ENCODE results near the gene ZC3H7A. TPM values are rescaled to one million over a fixed set of nuclear protein-coding genes. Genes with fewer than 3 reads are reported as not detected.

The ZC3H7A gene
- total RNA-seq, 1 experiment from 2014 or later: 63.5 TPM

DNA sequence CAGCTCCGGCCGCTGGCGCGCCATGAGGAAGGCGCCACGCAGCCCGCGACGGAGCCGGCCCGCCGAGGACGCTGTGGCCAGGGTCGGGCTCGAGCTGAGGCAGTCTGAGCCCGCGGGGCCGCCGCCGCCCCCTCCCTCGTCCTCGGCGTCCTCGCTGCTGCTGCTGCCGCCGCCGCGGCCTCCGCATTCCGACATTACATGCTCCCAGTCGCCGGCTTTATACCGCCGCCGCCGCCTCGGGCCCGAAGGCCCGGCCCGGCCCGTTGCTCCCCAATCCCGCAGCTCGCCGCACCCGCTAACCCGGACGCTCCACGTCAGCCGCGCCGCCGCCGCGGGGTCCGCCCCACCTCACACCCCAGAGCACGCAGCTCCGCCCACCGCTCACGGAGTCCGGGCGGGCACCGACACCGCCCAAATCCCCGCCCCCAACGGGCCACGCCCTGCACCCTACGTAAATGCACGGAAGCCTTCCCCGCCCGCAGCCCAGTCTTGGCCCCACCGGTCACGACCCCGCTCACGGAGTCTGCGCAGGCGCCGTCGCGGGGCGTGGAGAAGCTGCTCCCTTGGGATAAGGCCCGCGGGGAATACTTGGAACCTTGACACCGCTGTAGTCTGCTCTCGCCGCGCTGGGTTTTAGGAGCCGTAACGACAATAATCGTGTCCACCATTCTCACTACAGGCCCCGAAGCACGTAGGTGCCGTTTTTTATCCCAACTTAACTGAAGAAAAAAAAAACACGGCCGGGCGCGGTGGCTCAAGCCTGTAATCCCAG is 54.3 kb downstream of the ZC3H7A start, which contains the start of gene TXNDC11:
Gene TXNDC11 (minus strand): TSS at position 322 of the 772 bp plus-strand sequence. CDS start 127 bp downstream, at position 195.
- peak within 1 kb of the TSS; percentile 85 for H3K4me2 ChIP-seq
- intact Hi-C loops (cut with micrococcal nuclease; ENCODE audit: unreplicated experiment): loop anchor here (2.0 to 10.0 kb wide), 3 partner anchors 55 to 602 kb away; partner anchors contain the start of gene ZC3H7A
- peak within 1 kb of the TSS; percentile 78 for H3K27ac ChIP-seq
- DNase-seq: peak; percentile 89 to 100
- peaks cover 14% of the 10 kb centered on the region; the same call in 1 of the 2 replicates for H3F3A ChIP-seq (ENCODE audit: insufficient read depth, low read depth)
- H3K4me3 ChIP-seq: peak within 1 kb of the TSS; percentile 89
- no peaks in the 10 kb centered on the region for H3K9me3 ChIP-seq (ENCODE audit: insufficient read depth, low read depth)
- peak within 1 kb of the TSS; percentile 88 for H2AFZ ChIP-seq
- BruUV-seq (replicated peaks): no TSS peak
- CTCF ChIA-PET: interaction anchor here (0.7 to 0.8 kb wide), 2 partner anchors 39 to 55 kb away, joined by 9 to 16 read pairs; partner anchors contain the start of gene ZC3H7A
- peaks cover 43% of the 10 kb centered on the region for H3K79me2 ChIP-seq (ENCODE audit: low read depth)
- no peaks in the 10 kb centered on the region for H3K27me3 ChIP-seq (ENCODE audit: insufficient read depth, low read depth)
- TF ChIP-seq CTCF (conservative IDR thresholded peaks at IDR 0.05): no peak
- TF ChIP-seq EZH2 (IDR thresholded peaks at IDR 0.05; ENCODE audit: low read depth): no peak
- no peaks in the 10 kb centered on the region for H3K9me2 ChIP-seq (ENCODE audit: insufficient read depth)
- peaks cover 32% of the 10 kb centered on the region for H4K20me1 ChIP-seq (ENCODE audit: insufficient read depth)
- POLR2A ChIA-PET (ENCODE audit: unreplicated experiment): interaction anchor here (0.6 to 1.0 kb wide), 8 partner anchors 55 to 487 kb away, joined by 3 to 6 read pairs (median 4); partner anchors contain the start of genes RSL1D1, SOCS1 and ZC3H7A
- peaks cover 19% of the 10 kb centered on the region for H3K4me1 ChIP-seq (replicated peaks; ENCODE audit: insufficient read depth)
- no peaks in the 10 kb centered on the region for H3K36me3 ChIP-seq (ENCODE audit: low read depth)

GRCh38 chr16:11742093-11742535 is 54.9 kb downstream of the ZC3H7A start:
- H3K4me1 ChIP-seq (replicated peaks; ENCODE audit: insufficient read depth): peaks cover 19% of the 10 kb centered on the region
- H3K9me2 ChIP-seq (ENCODE audit: insufficient read depth): no peaks in the 10 kb centered on the region
- peak overlapping the region; percentile 78 for H3K27ac ChIP-seq
- H3K36me3 ChIP-seq (ENCODE audit: low read depth): no peaks in the 10 kb centered on the region
- peaks cover 34% of the 10 kb centered on the region for H4K20me1 ChIP-seq (ENCODE audit: insufficient read depth)
- BruUV-seq (replicated peaks): no TSS peak
- H3K4me3 ChIP-seq: peak overlapping the region; percentile 89
- H3F3A ChIP-seq (ENCODE audit: insufficient read depth, low read depth): peaks cover 14% of the 10 kb centered on the region; the same call in 1 of the 2 replicates
- ChIA-PET CTCF (interaction anchor here (0.5 kb wide), 1 partner anchor 93 kb away, joined by 5 read pairs; no protein-coding TSS in a partner anchor), POLR2A (ENCODE audit: unreplicated experiment) (interaction anchor here (0.8 kb wide), 1 partner anchor 55 kb away, joined by 6 read pairs; the partner anchor contains the start of gene ZC3H7A)
- peak overlapping the region; percentile 85 for H3K4me2 ChIP-seq
- TF ChIP-seq EZH2 (IDR thresholded peaks at IDR 0.05; ENCODE audit: low read depth) (no peak), CTCF (conservative IDR thresholded peaks at IDR 0.05) (no peak)
- no peaks in the 10 kb centered on the region for H3K9me3 ChIP-seq (ENCODE audit: insufficient read depth, low read depth)
- H3K79me2 ChIP-seq (ENCODE audit: low read depth): peaks cover 49% of the 10 kb centered on the region
- H3K27me3 ChIP-seq (ENCODE audit: insufficient read depth, low read depth): no peaks in the 10 kb centered on the region
- intact Hi-C loops (cut with micrococcal nuclease; ENCODE audit: unreplicated experiment): loop anchor here (2.0 to 10.0 kb wide), 3 partner anchors 55 to 603 kb away; partner anchors contain the start of gene ZC3H7A
- peak overlapping the region; percentile 86 for H2AFZ ChIP-seq
- peak in 1 of 2 experiments; percentile 44 for DNase-seq

DNA sequence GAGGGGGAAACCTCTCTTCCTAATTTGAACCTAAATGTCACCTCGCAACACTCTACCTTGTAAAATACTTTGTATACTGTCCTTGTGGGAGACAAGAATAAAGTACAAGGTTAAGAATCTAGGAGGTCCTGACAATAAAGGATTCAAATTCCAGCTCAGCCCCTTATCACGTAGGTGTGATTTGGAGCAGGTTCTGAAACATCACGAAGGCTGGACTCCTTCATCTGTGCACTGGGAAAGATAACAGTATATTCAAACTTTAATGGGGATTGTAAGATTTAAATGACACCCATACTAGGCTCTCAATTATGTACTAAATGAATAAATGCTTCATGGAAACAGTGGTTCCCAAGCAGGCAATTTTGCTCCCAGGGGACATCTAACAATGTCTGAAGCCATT is 56.5 kb downstream of the ZC3H7A start:
- Histone ChIP-seq H3K4me2 (peak overlapping the region; percentile 85), H3K79me2 (ENCODE audit: low read depth) (peaks cover 56% of the 10 kb centered on the region), H2AFZ (no peak overlapping the region), H3K27me3 (ENCODE audit: insufficient read depth, low read depth) (no peaks in the 10 kb centered on the region), H3K9me2 (ENCODE audit: insufficient read depth) (no peaks in the 10 kb centered on the region), H3K9me3 (ENCODE audit: insufficient read depth, low read depth) (no peaks in the 10 kb centered on the region), H3K36me3 (ENCODE audit: low read depth) (0 out of 2 replicates have a peak, but pooled peaks cover 4% of the 10 kb centered on the region), H4K20me1 (ENCODE audit: insufficient read depth) (peaks cover 37% of the 10 kb centered on the region), H3K4me3 (peak overlapping the region; percentile 89; the same call in 1 of the 2 replicates), H3K4me1 (replicated peaks; ENCODE audit: insufficient read depth) (peaks cover 19% of the 10 kb centered on the region), H3F3A (ENCODE audit: insufficient read depth, low read depth) (peaks cover 14% of the 10 kb centered on the region; the same call in 1 of the 2 replicates), H3K27ac (no peak overlapping the region)
- no peak for TF ChIP-seq EZH2 (IDR thresholded peaks at IDR 0.05; ENCODE audit: low read depth)
- DNase-seq: no peak
- no TSS peak for BruUV-seq (replicated peaks)
- ChIA-PET POLR2A (ENCODE audit: unreplicated experiment) (no interaction called here), CTCF (no interaction called here)
- intact Hi-C loops (cut with micrococcal nuclease; ENCODE audit: unreplicated experiment): loop anchor here (5.0 to 10.0 kb wide), 2 partner anchors 57 to 604 kb away; partner anchors contain the start of gene ZC3H7A
